Measurements from ENCODE around the gene ACACB.

DNA sequence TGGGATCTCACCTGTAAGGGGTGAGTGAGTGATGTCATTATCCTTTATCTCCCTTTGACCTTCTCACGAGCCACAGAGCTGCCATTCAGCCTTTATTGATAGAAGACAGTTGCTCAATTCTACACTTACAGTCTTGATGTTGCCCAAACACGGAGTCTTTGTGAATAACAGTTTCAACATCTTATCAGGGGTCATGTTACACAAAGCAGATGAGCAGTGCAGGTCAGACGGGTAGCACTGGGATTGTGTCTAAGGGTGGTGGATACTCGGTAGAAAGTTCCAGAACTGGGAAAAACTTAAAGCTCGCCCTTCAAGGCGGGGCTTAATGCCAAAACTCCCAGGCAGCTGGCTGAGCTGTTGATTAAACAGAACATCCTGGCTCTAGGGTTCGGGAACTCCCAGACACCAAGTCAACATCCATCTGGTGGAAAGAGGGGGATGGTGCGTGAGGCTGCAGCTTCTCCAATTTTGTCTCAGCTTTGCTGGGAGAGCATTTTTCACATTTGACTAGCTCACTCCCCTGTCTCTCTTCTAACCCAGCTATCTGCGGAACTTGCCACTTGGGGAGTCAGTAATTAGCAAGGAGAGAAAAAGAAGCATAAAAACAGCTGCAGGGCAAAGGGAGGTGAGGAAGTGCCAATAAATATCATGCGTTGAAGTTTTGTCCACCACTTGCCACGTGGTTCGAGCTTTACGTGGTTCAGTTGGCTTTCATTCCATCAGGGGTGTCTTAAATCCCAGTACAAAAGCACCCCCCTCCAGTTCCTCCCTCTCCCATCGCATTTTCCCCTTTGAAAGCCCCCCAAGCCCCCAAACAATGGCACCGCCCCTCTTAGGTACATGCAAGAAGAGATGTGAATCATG is 161.7 kb downstream of the ACACB start:
- TF ChIP-seq POLR2AphosphoS5 (IDR thresholded peaks at IDR 0.05; ENCODE audit: low read depth, low read length) (no peak), POLR2A (IDR thresholded peaks at IDR 0.05; ENCODE audit: low read depth, low read length) (no peak)
